GM23338 (cell line): Measurements from ENCODE around the gene ZBTB44. TPM values are rescaled to one million over a fixed set of nuclear protein-coding genes. Genes with fewer than 3 reads are reported as not detected.

Experiments used
- ATAC-seq: fragments of 200-7000 bp; cut with Tn5 transposase; 3 replicates; pipeline ENCODE4 v1.9.1; 2020
- DNase-seq: peaks from one replicate; pipeline ENCODE4 v3.0.0-alpha.2; 2015; ENCODE audit warnings: low spot score
- H2AFZ ChIP-seq: fragments of 200-600 bp; sonication (generic); 2 replicates; pipeline ENCODE4 v1.8.0; 2016; ENCODE audit warnings: antibody characterized with exemption, mild to moderate bottlenecking, moderate library complexity
- H3F3A ChIP-seq: fragments of 200-600 bp; sonication (generic); replicated peaks from 2 replicates; pipeline ENCODE4 v1.8.0; 2017; ENCODE audit warnings: antibody characterized with exemption, mixed run types, low read depth
- H3K27ac ChIP-seq: fragments of 200-600 bp; sonication (generic); 2 replicates; pipeline ENCODE4 v1.6.1; 2016; ENCODE audit warnings: low read depth
- H3K27me3 ChIP-seq: fragments of 200-600 bp; sonication (generic); 2 replicates; pipeline ENCODE4 v1.8.0; 2016; ENCODE audit warnings: mild to moderate bottlenecking, mixed run types, moderate library complexity; ENCODE audit not compliant: insufficient read depth
- H3K36me3 ChIP-seq: fragments of 200-600 bp; sonication (generic); 2 replicates; pipeline ENCODE4 v1.8.0; 2016; ENCODE audit warnings: mild to moderate bottlenecking; ENCODE audit not compliant: insufficient read depth
- H3K4me1 ChIP-seq: fragments of 200-600 bp; sonication (generic); 2 replicates; pipeline ENCODE4 v1.8.0; 2016; ENCODE audit warnings: mild to moderate bottlenecking, moderate library complexity; ENCODE audit not compliant: insufficient read depth
- H3K4me2 ChIP-seq: fragments of 200-600 bp; sonication (generic); 2 replicates; pipeline ENCODE4 v1.7.1; 2017; ENCODE audit warnings: mixed run types
- H3K4me3 ChIP-seq: fragments of 200-600 bp; sonication (generic); 2 replicates; pipeline ENCODE4 v1.6.1; 2016; ENCODE audit warnings: mixed run types
- H3K79me2 ChIP-seq: fragments of 200-600 bp; sonication (generic); replicated peaks from 2 replicates; pipeline ENCODE4 v1.8.0; 2017; ENCODE audit warnings: mild to moderate bottlenecking; ENCODE audit not compliant: insufficient read depth
- H3K9me2 ChIP-seq: fragments of 200-600 bp; sonication (generic); 2 replicates; pipeline ENCODE4 v1.8.0; 2017; ENCODE audit not compliant: insufficient read depth
- H4K20me1 ChIP-seq: fragments of 200-600 bp; sonication (generic); replicated peaks from 2 replicates; pipeline ENCODE4 v1.8.0; 2017; ENCODE audit warnings: mild to moderate bottlenecking; ENCODE audit not compliant: insufficient read depth
- H3K27ac Mint-ChIP-seq: 2 replicates; pipeline ENCODE4 v1.8.0; 2020; ENCODE audit warnings: inconsistent platforms, mild to moderate bottlenecking, moderate library complexity, mixed read lengths
- H3K27me3 Mint-ChIP-seq: 3 replicates; pipeline ENCODE4 v1.8.0; 2022; ENCODE audit warnings: low read depth, mild to moderate bottlenecking, moderate library complexity, mixed read lengths, inconsistent platforms; ENCODE audit not compliant: insufficient read depth, poor library complexity
- H3K36me3 Mint-ChIP-seq: 3 replicates; pipeline ENCODE4 v1.8.0; 2021; ENCODE audit warnings: low read depth, mild to moderate bottlenecking, inconsistent platforms, moderate library complexity, mixed read lengths
- H3K4me1 Mint-ChIP-seq: 3 replicates; pipeline ENCODE4 v1.8.0; 2020; ENCODE audit warnings: mild to moderate bottlenecking, inconsistent platforms, mixed read lengths
- H3K4me3 Mint-ChIP-seq: 3 replicates; pipeline ENCODE4 v1.8.0; 2021; ENCODE audit warnings: moderate library complexity, mild to moderate bottlenecking, inconsistent platforms, mixed read lengths
- H3K9me3 Mint-ChIP-seq: 3 replicates; pipeline ENCODE4 v1.8.0; 2020; ENCODE audit warnings: moderate library complexity, mild to moderate bottlenecking, inconsistent platforms, mixed read lengths
- CREB1 ChIP-seq: fragments of 250-450 bp; sonication (Bioruptor Pico); IDR thresholded peaks from 2 replicates; pipeline ENCODE4 v1.5.0; 2020; ENCODE audit warnings: low read depth, mild to moderate bottlenecking, moderate library complexity
- CTCF ChIP-seq, 2 experiments: fragments of 200-600 bp in 1 of 2; sonication (generic) in 1 of 2; conservative IDR thresholded peaks; 2 replicates each; pipeline versions ENCODE4 v1.5.1 to v1.6.1; 2016 to 2017; ENCODE audit warnings: antibody characterized with exemption in 2 of 2, low read depth in 2 of 2, mild to moderate bottlenecking in 2 of 2, moderate library complexity in 1 of 2
- ETS1 ChIP-seq: IDR thresholded peaks from 2 replicates; pipeline ENCODE4 v1.6.1; 2016; ENCODE audit warnings: antibody characterized with exemption
- EZH2 ChIP-seq: fragments of 200-600 bp; sonication (generic); IDR thresholded peaks from one replicate; pipeline ENCODE4 v1.8.0; 2017; ENCODE audit warnings: antibody characterized with exemption, mild to moderate bottlenecking, low read depth; ENCODE audit not compliant: unreplicated experiment
- EZH2phosphoT487 ChIP-seq: fragments of 200-600 bp; sonication (generic); IDR thresholded peaks from one replicate; pipeline ENCODE4 v1.8.1; 2018; ENCODE audit warnings: antibody characterized with exemption; ENCODE audit not compliant: unreplicated experiment
- JUNB ChIP-seq: IDR thresholded peaks from one replicate; pipeline ENCODE4 v1.6.1; 2016; ENCODE audit warnings: antibody characterized with exemption; ENCODE audit not compliant: unreplicated experiment
- NANOG ChIP-seq: IDR thresholded peaks from 2 replicates; pipeline ENCODE4 v1.6.1; 2016; ENCODE audit warnings: antibody characterized with exemption, borderline replicate concordance
- POLR2AphosphoS5 ChIP-seq: IDR thresholded peaks from 2 replicates; pipeline ENCODE4 v1.6.1; 2016; ENCODE audit warnings: antibody characterized with exemption, low read depth
- REST ChIP-seq: IDR thresholded peaks from one replicate; pipeline ENCODE4 v1.6.1; 2018; ENCODE audit warnings: antibody characterized with exemption; ENCODE audit not compliant: unreplicated experiment
- STAT1 ChIP-seq: IDR thresholded peaks from one replicate; pipeline ENCODE4 v1.6.1; 2016; ENCODE audit warnings: antibody characterized with exemption; ENCODE audit not compliant: unreplicated experiment
- ZNF114 ChIP-seq: fragments of 250-450 bp; sonication (Bioruptor Pico); IDR thresholded peaks from 2 replicates; pipeline ENCODE4 v1.5.0; 2020; ENCODE audit warnings: mild to moderate bottlenecking, moderate library complexity
- ZNF331 ChIP-seq: fragments of 250-450 bp; sonication (Bioruptor Pico); IDR thresholded peaks from 2 replicates; pipeline ENCODE4 v1.5.0; 2020; ENCODE audit warnings: low read depth, mild to moderate bottlenecking, moderate library complexity
- ZNF462 ChIP-seq: fragments of 250-450 bp; sonication (Bioruptor Pico); IDR thresholded peaks from 2 replicates; pipeline ENCODE4 v1.5.0; 2020; ENCODE audit warnings: mild to moderate bottlenecking, moderate library complexity
- polyA plus RNA-seq: library from polyadenylated mRNA; unstranded; fragments of >200 nt; fragmentation: Nextera tagmentation; extraction: Ambion mirVana; gene quantifications from 2 replicates; pipeline ENCODE4 v1.2.1, GENCODE V29; 2016
- total RNA-seq: library from RNA; depleted of rRNA; stranded (reverse); fragments of >200 nt; shearing (Covaris generic); gene quantifications from 2 replicates; pipeline ENCODE4 v1.2.3, GENCODE V29; 2014

Gene ZBTB44
- total and polyA plus RNA-seq, 2 experiments from 2014 or later: 61.2 to 102 TPM

GRCh38 chr11:130344841-130345240 is 30.1 kb upstream of the ZBTB44 start:
- peaks cover 9% of the 10 kb centered on the region; the same call in 2 of the 3 replicates for H3K9me3 Mint-ChIP-seq
- peaks cover 8% of the 10 kb centered on the region; the same call in 1 of the 3 replicates for H3K36me3 Mint-ChIP-seq

More at GRCh38 chr11:130344841-130345240, 30.1 kb upstream of the ZBTB44 start:
- no peaks in the 10 kb centered on the region for H3K4me1 ChIP-seq
- TF ChIP-seq ETS1 (no peak), ZNF114 (CRISPR knock-in tag) (no peak), CTCF (conservative IDR thresholded peaks at IDR 0.05; ENCODE audit: low read depth in 2 of 2) (no peak), EZH2phosphoT487 (no peak), POLR2AphosphoS5 (no peak), JUNB (no peak), EZH2 (no peak), STAT1 (no peak), ZNF462 (CRISPR knock-in tag) (no peak), CREB1 (CRISPR knock-in tag) (no peak), NANOG (no peak), ZNF331 (CRISPR knock-in tag) (no peak), REST (no peak)
- DNase-seq (no peak), ATAC-seq (no peak)
- H3K36me3 ChIP-seq: no peaks in the 10 kb centered on the region
- H3K27ac Mint-ChIP-seq: no peak overlapping the region
- H2AFZ ChIP-seq: no peak overlapping the region
- H3K27me3 ChIP-seq: no peaks in the 10 kb centered on the region
- H3K4me3 ChIP-seq: no peak overlapping the region
- H3K27ac ChIP-seq: no peak overlapping the region
- no peaks in the 10 kb centered on the region for H3F3A ChIP-seq
- no peaks in the 10 kb centered on the region for H3K9me2 ChIP-seq
- H4K20me1 ChIP-seq: no peaks in the 10 kb centered on the region
- H3K4me2 ChIP-seq: no peak overlapping the region
- no peak overlapping the region for H3K4me3 Mint-ChIP-seq
- H3K27me3 Mint-ChIP-seq: no peaks in the 10 kb centered on the region
- no peaks in the 10 kb centered on the region for H3K4me1 Mint-ChIP-seq
- no peaks in the 10 kb centered on the region for H3K79me2 ChIP-seq
